Gastroesophageal sphincter (tissue), 3 donors: ENCODE results near the gene CDIPT.

Experiments
- EP300 ChIP-seq: sonication (generic); formaldehyde crosslinking; IDR thresholded peaks from one replicate; pipeline ENCODE4 v1.6.1; 2017; ENCODE audit warnings: antibody characterized with exemption, mild to moderate bottlenecking
- TF ChIP-seq, protein P1 (sequence below), 4 experiments: fragments of 200-600 bp in 2 of 4; fragments of 450-650 bp in 2 of 4; sonication (generic) in 1 of 4; IDR thresholded peaks; one replicate each; pipeline ENCODE4 v1.5.1; 2017 to 2019; ENCODE audit warnings: antibody characterized with exemption in 4 of 4, mild to moderate bottlenecking in 2 of 4, moderate library complexity in 2 of 4

DNA sequence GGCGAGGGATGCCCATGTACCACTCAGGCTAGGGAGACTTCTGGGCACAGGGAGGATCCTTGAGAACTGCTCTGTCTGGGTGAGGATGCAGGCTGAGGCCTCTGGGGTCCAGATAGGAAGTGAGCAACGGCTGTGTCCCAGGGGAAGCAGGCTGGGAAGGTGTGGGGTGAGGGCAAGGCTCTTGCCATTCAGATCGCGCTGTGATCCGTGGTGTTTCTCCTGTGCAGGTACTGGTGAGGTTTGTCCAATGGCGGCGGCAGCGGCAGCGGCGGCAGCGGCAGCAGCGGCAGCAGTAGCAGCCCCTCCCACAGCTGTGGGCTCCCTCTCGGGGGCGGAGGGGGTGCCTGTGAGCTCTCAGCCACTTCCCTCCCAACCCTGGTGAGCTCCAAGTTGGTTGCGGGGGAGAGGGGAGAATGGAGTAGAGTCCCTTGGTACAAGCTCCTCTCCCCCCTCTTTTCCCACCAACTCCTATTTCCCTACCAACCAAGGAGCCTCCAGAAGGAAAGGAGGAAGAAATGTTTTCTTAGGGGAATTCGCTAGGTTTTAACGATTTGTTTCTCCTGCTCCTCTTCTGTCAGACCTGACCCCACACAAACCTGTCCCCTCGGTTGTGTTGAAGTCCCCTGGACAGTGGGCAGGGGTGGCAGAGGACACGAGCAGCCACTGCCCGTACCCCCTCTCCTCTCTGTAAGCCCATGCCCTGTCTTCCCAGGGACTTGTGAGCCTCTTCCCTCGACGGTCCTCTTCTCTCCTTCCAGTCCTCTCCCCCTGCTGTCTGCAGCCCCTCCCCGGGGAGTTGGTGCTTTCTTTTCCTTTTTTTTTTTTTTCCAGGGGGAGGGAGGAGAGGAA lies 53.0 kb downstream of the CDIPT start:
- no peak for TF ChIP-seq EP300
- TF ChIP-seq, protein P1, sequence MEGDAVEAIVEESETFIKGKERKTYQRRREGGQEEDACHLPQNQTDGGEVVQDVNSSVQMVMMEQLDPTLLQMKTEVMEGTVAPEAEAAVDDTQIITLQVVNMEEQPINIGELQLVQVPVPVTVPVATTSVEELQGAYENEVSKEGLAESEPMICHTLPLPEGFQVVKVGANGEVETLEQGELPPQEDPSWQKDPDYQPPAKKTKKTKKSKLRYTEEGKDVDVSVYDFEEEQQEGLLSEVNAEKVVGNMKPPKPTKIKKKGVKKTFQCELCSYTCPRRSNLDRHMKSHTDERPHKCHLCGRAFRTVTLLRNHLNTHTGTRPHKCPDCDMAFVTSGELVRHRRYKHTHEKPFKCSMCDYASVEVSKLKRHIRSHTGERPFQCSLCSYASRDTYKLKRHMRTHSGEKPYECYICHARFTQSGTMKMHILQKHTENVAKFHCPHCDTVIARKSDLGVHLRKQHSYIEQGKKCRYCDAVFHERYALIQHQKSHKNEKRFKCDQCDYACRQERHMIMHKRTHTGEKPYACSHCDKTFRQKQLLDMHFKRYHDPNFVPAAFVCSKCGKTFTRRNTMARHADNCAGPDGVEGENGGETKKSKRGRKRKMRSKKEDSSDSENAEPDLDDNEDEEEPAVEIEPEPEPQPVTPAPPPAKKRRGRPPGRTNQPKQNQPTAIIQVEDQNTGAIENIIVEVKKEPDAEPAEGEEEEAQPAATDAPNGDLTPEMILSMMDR (IDR thresholded peaks at IDR 0.05): no peak
